K562 (cell line): ENCODE data around the gene OR2B2. TPM values are rescaled to one million over a fixed set of nuclear protein-coding genes. Genes with fewer than 3 reads are reported as not detected.

Experiments used
- ATF2 ChIP-seq: sonication (generic); formaldehyde crosslinking; IDR thresholded peaks from 2 replicates; pipeline ENCODE4 v1.8.1; 2022; ENCODE audit warnings: missing genetic modification reagents
- BDP1 ChIP-seq: IDR thresholded peaks from 3 replicates; pipeline ENCODE4 v1.6.1; 2011; ENCODE audit not compliant: insufficient read length, insufficient read depth
- CBX2 ChIP-seq: fragments of 200-600 bp; sonication (generic); IDR thresholded peaks from one replicate; pipeline ENCODE4 v1.6.1; 2012; ENCODE audit warnings: mild to moderate bottlenecking, low read length, inconsistent platforms; ENCODE audit not compliant: insufficient read depth, poor library complexity, severe bottlenecking
- EGR1 ChIP-seq: fragments of 450-650 bp; conservative IDR thresholded peaks from 2 replicates; pipeline ENCODE4 v1.6.1; 2017; ENCODE audit warnings: mild to moderate bottlenecking
- FOXA1 ChIP-seq: fragments of 450-650 bp; IDR thresholded peaks from 2 replicates; pipeline ENCODE4 v1.6.1; 2016; ENCODE audit warnings: mild to moderate bottlenecking, borderline replicate concordance
- KDM5B ChIP-seq: fragments of 200-600 bp; sonication (generic); IDR thresholded peaks from 2 replicates; pipeline ENCODE4 v1.6.1; 2012; ENCODE audit warnings: low read depth, mild to moderate bottlenecking, moderate library complexity, low read length, control low read depth, inconsistent platforms; ENCODE audit not compliant: insufficient replicate concordance
- MTA3 ChIP-seq: fragments of 450-650 bp; formaldehyde crosslinking; IDR thresholded peaks from 2 replicates; pipeline ENCODE4 v1.6.1; 2017; ENCODE audit warnings: mild to moderate bottlenecking, borderline replicate concordance
- NFRKB ChIP-seq: fragments of 450-650 bp; IDR thresholded peaks from 2 replicates; pipeline ENCODE4 v1.6.1; 2016; ENCODE audit warnings: low read depth
- NR2C2 ChIP-seq, 2 experiments: fragments of 200-800 bp in 1 of 2; sonication (Bioruptor generic) in 1 of 2; sonication (generic) in 1 of 2; formaldehyde crosslinking in 1 of 2; IDR thresholded peaks; 2 replicates each; pipeline versions ENCODE4 v1.6.1 to v1.8.0; 2016 to 2022; ENCODE audit warnings: mild to moderate bottlenecking in 1 of 2, missing compliant biosample characterization in 1 of 2, missing genetic modification characterization in 1 of 2, missing genetic modification reagents in 1 of 2
- RBM22 ChIP-seq: fragments of 200-400 bp; formaldehyde crosslinking; IDR thresholded peaks from 2 replicates; pipeline ENCODE4 v1.6.1; 2018; ENCODE audit warnings: low read length, low read depth; ENCODE audit not compliant: poor library complexity, severe bottlenecking
- RBM39 ChIP-seq: fragments of 200-400 bp; formaldehyde crosslinking; optimal IDR thresholded peaks from 2 replicates; pipeline ENCODE3; 2018; ENCODE audit warnings: low read depth, low read length
- RFX1 ChIP-seq: fragments of 450-650 bp; IDR thresholded peaks from 2 replicates; pipeline ENCODE4 v1.6.1; 2016; ENCODE audit warnings: mild to moderate bottlenecking, moderate library complexity
- RUNX1 ChIP-seq: sonication (generic); IDR thresholded peaks from 2 replicates; pipeline ENCODE4 v1.6.1; 2016; ENCODE audit warnings: antibody characterized with exemption, low read depth
- TAF7 ChIP-seq: fragments of 450-650 bp; IDR thresholded peaks from 2 replicates; pipeline ENCODE4 v1.6.1; 2016; ENCODE audit warnings: missing genetic modification characterization, missing compliant biosample characterization
- TBP ChIP-seq: optimal IDR thresholded peaks from 2 replicates; pipeline ENCODE3; 2011; ENCODE audit warnings: low read depth, low read length, improper control_type of control experiment
- WHSC1 ChIP-seq: IDR thresholded peaks from one replicate; pipeline ENCODE4 v1.6.1; 2012; ENCODE audit warnings: low read length, control low read depth, inconsistent platforms
- ZNF124 ChIP-seq: sonication (generic); formaldehyde crosslinking; IDR thresholded peaks from 2 replicates; pipeline ENCODE4 v1.8.1; 2022; ENCODE audit warnings: missing genetic modification reagents
- ZNF133 ChIP-seq: fragments of 250-450 bp; sonication (Bioruptor Pico); IDR thresholded peaks from 2 replicates; pipeline ENCODE4 v1.4.0; 2020; ENCODE audit warnings: mild to moderate bottlenecking
- ZNF217 ChIP-seq: sonication (generic); formaldehyde crosslinking; IDR thresholded peaks from 2 replicates; pipeline ENCODE4 v1.8.0; 2022; ENCODE audit warnings: mild to moderate bottlenecking, missing genetic modification reagents
- ZNF263 ChIP-seq: sonication (generic); formaldehyde crosslinking; IDR thresholded peaks from 2 replicates; pipeline ENCODE4 v1.8.0; 2022; ENCODE audit warnings: mild to moderate bottlenecking, missing genetic modification reagents, borderline replicate concordance
- ZNF354B ChIP-seq: fragments of 250-450 bp; sonication (Bioruptor Pico); IDR thresholded peaks from 2 replicates; pipeline ENCODE4 v1.4.0; 2020
- ZNF398 ChIP-seq: fragments of 250-450 bp; sonication (Bioruptor Pico); IDR thresholded peaks from 2 replicates; pipeline ENCODE4 v1.8.0; 2021; ENCODE audit warnings: moderate library complexity, mild to moderate bottlenecking, inconsistent platforms
- ZNF699 ChIP-seq: fragments of 250-450 bp; sonication (Bioruptor Pico); IDR thresholded peaks from 2 replicates; pipeline ENCODE4 v1.8.0; 2021; ENCODE audit warnings: mild to moderate bottlenecking, moderate library complexity; ENCODE audit not compliant: insufficient replicate concordance
- polyA plus RNA-seq, 8 experiments: library from polyadenylated mRNA; depleted of rRNA in 4 of 8; stranded (reverse) in 5 of 8; unstranded in 3 of 8; fragments of >200 nt; fragmentation: Nextera tagmentation in 2 of 8; fragmentation: Illumina TruSeq in 1 of 8; extraction: Ambion mirVana in 2 of 8; extraction: Trizol in 1 of 8; gene quantifications; 2 replicates each; pipeline versions ENCODE4 v1.2.1 to v1.2.3, GENCODE V29; 2011 to 2014; ENCODE audit warnings: inconsistent platforms in 1 of 8, missing spikeins in 1 of 8
- total RNA-seq, 7 experiments: library from RNA; depleted of rRNA in 6 of 7; stranded (reverse); fragments of >200 nt in 6 of 7; fragmentation: Illumina TruSeq in 2 of 7; extraction: Trizol in 2 of 7; gene quantifications; 2 replicates each; pipeline versions ENCODE4 v1.2.1 to v1.2.3, GENCODE V29; 2011 to 2021; ENCODE audit warnings: low replicate concordance in 1 of 7
- TF ChIP-seq, protein P1 (sequence below): IDR thresholded peaks from 2 replicates; pipeline ENCODE4 v1.6.1; 2011; ENCODE audit not compliant: insufficient read length; ENCODE audit errors: extremely low read depth
- TF ChIP-seq, protein P2 (sequence below): sonication (generic); formaldehyde crosslinking; IDR thresholded peaks from 2 replicates; pipeline ENCODE4 v1.5.0; 2020; ENCODE audit warnings: missing genetic modification reagents

Gene OR2B2
- total and polyA plus RNA-seq, 9 of the 15 experiments (the other 6 are each of a cell fraction or from before 2014, with no cell fraction given) = 0.24 TPM; not detected in 8

DNA sequence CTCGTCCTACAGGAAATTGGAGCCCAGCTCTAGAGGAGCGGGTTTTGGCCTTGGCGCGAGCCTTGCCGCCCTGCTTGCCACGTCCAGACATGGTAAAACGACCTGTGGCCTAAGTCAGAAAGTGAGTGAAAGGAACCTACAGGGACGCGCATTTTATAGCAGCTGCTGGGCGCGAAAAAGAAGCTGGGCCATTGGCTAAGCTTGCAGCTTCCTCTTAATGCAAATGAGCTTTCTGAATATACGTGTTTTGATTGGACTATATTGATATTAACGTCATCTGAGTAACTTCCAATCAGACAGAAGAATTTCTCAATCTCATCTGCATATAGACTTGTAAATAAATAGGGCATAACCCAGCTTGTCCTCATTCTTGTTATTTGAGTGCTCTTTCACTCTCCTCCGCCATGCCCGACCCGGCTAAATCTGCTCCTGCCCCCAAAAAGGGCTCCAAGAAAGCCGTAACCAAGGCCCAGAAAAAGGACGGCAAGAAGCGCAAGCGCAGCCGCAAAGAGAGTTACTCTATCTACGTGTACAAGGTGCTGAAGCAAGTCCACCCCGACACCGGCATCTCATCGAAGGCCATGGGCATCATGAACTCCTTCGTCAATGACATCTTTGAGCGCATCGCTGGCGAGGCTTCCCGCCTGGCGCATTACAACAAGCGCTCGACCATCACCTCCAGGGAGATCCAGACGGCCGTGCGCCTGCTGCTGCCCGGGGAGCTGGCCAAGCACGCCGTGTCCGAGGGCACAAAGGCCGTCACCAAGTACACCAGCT is 18.9 kb downstream of the OR2B2 start (continued):
- TF ChIP-seq ATF2 (CRISPR knock-in tag) (no peak), TBP (no peak), WHSC1 (no peak), ZNF354B (CRISPR knock-in tag) (no peak), RBM22 (peak; percentile 93), EGR1 (no peak), TAF7 (tag) (peak; percentile 97), ZNF217 (CRISPR knock-in tag) (no peak; the same call in 1 of the 2 replicates), ZNF398 (no peak), NFRKB (peak; percentile 95), BDP1 (no peak), MTA3 (peak; percentile 100), ZNF699 (CRISPR knock-in tag) (no peak), KDM5B (peak; percentile 100), NR2C2 (CRISPR knock-in tag; IDR thresholded peaks at IDR 0.05) (peak; percentile 81), NR2C2 (tag; IDR thresholded peaks at IDR 0.05) (no peak), CBX2 (no peak), RFX1 (peak; percentile 24; the same call in 1 of the 2 replicates), ZNF263 (CRISPR knock-in tag) (peak; percentile 78; the same call in 1 of the 2 replicates), FOXA1 (no peak), RBM39 (no peak), ZNF133 (CRISPR knock-in tag) (no peak), RUNX1 (no peak), ZNF124 (CRISPR knock-in tag) (no peak)
- TF ChIP-seq, protein P1, sequence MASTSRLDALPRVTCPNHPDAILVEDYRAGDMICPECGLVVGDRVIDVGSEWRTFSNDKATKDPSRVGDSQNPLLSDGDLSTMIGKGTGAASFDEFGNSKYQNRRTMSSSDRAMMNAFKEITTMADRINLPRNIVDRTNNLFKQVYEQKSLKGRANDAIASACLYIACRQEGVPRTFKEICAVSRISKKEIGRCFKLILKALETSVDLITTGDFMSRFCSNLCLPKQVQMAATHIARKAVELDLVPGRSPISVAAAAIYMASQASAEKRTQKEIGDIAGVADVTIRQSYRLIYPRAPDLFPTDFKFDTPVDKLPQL = peak; percentile 99
- TF ChIP-seq, protein P2, sequence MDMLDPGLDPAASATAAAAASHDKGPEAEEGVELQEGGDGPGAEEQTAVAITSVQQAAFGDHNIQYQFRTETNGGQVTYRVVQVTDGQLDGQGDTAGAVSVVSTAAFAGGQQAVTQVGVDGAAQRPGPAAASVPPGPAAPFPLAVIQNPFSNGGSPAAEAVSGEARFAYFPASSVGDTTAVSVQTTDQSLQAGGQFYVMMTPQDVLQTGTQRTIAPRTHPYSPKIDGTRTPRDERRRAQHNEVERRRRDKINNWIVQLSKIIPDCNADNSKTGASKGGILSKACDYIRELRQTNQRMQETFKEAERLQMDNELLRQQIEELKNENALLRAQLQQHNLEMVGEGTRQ (CRISPR knock-in tag) = no peak
